ENCODE data around the gene GJC2.

DNA sequence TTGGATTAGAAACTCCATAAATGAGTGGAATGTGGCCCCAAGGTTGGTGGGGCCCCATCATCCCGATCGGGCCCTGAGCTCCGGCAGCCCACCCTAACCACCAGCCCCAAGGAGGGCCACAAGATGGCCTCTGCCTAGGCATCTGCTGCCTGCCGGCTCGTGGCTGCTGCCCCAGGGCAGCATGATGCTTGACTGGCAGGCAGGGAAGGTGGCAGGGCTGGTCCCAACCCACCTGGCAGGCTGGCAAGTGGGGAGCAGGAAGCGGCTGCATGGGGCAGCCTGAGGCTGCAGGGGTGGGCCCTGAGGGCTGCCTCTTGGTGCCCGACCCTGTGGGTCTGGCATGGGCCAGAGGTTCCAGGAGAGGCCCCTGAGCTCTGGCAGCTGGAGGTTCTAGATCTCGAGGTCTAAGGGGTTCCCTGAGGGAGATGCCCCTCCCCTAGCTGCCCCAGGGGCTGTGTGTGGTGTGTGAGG, 760 bp upstream of the GJC2 start:
- TF ChIP-seq, protein P1, sequence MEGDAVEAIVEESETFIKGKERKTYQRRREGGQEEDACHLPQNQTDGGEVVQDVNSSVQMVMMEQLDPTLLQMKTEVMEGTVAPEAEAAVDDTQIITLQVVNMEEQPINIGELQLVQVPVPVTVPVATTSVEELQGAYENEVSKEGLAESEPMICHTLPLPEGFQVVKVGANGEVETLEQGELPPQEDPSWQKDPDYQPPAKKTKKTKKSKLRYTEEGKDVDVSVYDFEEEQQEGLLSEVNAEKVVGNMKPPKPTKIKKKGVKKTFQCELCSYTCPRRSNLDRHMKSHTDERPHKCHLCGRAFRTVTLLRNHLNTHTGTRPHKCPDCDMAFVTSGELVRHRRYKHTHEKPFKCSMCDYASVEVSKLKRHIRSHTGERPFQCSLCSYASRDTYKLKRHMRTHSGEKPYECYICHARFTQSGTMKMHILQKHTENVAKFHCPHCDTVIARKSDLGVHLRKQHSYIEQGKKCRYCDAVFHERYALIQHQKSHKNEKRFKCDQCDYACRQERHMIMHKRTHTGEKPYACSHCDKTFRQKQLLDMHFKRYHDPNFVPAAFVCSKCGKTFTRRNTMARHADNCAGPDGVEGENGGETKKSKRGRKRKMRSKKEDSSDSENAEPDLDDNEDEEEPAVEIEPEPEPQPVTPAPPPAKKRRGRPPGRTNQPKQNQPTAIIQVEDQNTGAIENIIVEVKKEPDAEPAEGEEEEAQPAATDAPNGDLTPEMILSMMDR (IDR thresholded peaks at IDR 0.05; ENCODE audit: insufficient read depth, low read depth, low read length), result no peak
- TF ChIP-seq EZH2 (IDR thresholded peaks at IDR 0.05; ENCODE audit: insufficient read depth, low read length), result no peak
